B cell (primary cell): ENCODE data around the gene YBEY. TPM values are rescaled to one million over a fixed set of nuclear protein-coding genes. Genes with fewer than 3 reads are reported as not detected.

Experiments
- ATAC-seq: fragments of 200-7000 bp; cut with Tn5 transposase; one replicate; pipeline ENCODE4 v1.10.0; 2021; ENCODE audit warnings: low read depth, mild to moderate bottlenecking, moderate number of reproducible peaks, moderate library complexity
- CTCF ChIA-PET: fragments of 350-600 bp; sonication (Branson Sonifier 250); formaldehyde crosslinking; loops from one replicate; lab custom pipeline; 2021; ENCODE audit warnings: antibody characterized with exemption, inconsistent platforms; lab: Charles Lee
- POLR2A ChIA-PET: fragments of 350-600 bp; sonication (Branson Sonifier 250); formaldehyde crosslinking; loops from one replicate; lab custom pipeline; 2021; ENCODE audit warnings: antibody characterized with exemption; lab: Charles Lee
- DNase-seq: peaks from one replicate; pipeline ENCODE4 v3.0.0; 2013
- H2AFZ ChIP-seq: 2 replicates; pipeline ENCODE4 v1.6.1; 2012; ENCODE audit warnings: mild to moderate bottlenecking, low read depth, low read length; ENCODE audit not compliant: insufficient read depth, poor library complexity, severe bottlenecking
- H3K27ac ChIP-seq, 2 donors: 1 replicate in 1 of 2; 2 replicates in 1 of 2; pipeline ENCODE4 v1.5.1; 2012 to 2013; ENCODE audit warnings: low read length in 2 of 2, mild to moderate bottlenecking in 2 of 2, moderate library complexity in 1 of 2
- H3K27me3 ChIP-seq, 4 experiments: fragments of 200-600 bp in 1 of 4; sonication (generic) in 1 of 4; replicated peaks in 1 of 4; 1 replicate in 2 of 4; 2 replicates in 2 of 4; pipeline versions ENCODE4 v1.6.1 to v1.7.0; 2013 to 2016; ENCODE audit warnings: low read length in 3 of 4, mild to moderate bottlenecking in 2 of 4, mixed read lengths in 1 of 4, moderate library complexity in 1 of 4; ENCODE audit not compliant: insufficient read depth in 4 of 4, control insufficient read depth in 3 of 4; ENCODE audit errors: control extremely low read depth in 1 of 4
- H3K36me3 ChIP-seq, 2 experiments: replicated peaks in 1 of 2; 1 replicate in 1 of 2; 2 replicates in 1 of 2; pipeline versions ENCODE4 v1.6.1 to v1.7.1; 2013; ENCODE audit warnings: low read length in 1 of 2; ENCODE audit not compliant: insufficient read depth in 2 of 2, control insufficient read depth in 1 of 2; ENCODE audit errors: control extremely low read depth in 1 of 2, extremely low read depth in 1 of 2
- H3K4me1 ChIP-seq, 2 donors: fragments of 200-600 bp in 1 of 2; sonication (generic) in 1 of 2; 1 replicate in 1 of 2; 2 replicates in 1 of 2; pipeline versions ENCODE4 v1.5.1 to v1.6.1; 2013 to 2017; ENCODE audit warnings: low read length in 2 of 2; ENCODE audit not compliant: control insufficient read depth in 2 of 2, insufficient read depth in 2 of 2
- H3K4me2 ChIP-seq: replicated peaks from 2 replicates; pipeline ENCODE3; 2012; ENCODE audit warnings: mild to moderate bottlenecking, low read depth, low read length; ENCODE audit not compliant: poor library complexity, severe bottlenecking
- H3K4me3 ChIP-seq, 5 experiments: fragments of 200-600 bp in 1 of 5; sonication (generic) in 1 of 5; 1 replicate in 3 of 5; 2 replicates in 2 of 5; pipeline versions ENCODE4 v1.5.1 to v1.7.0; 2011 to 2016; ENCODE audit warnings: low read length in 4 of 5, mild to moderate bottlenecking in 4 of 5, low read depth in 2 of 5, control low read depth in 1 of 5, moderate library complexity in 1 of 5; ENCODE audit not compliant: insufficient read depth in 1 of 5; ENCODE audit errors: control extremely low read depth in 1 of 5, extremely low read depth in 1 of 5
- H3K79me2 ChIP-seq: fragments of 200-600 bp; sonication (generic); one replicate; pipeline ENCODE4 v1.6.0; 2016; ENCODE audit warnings: low read length; ENCODE audit not compliant: control insufficient read depth, insufficient read depth
- H3K9ac ChIP-seq: fragments of 200-600 bp; sonication (generic); 2 replicates; pipeline ENCODE4 v1.6.1; 2017; ENCODE audit warnings: mild to moderate bottlenecking, low read length, moderate library complexity
- H3K9me3 ChIP-seq, 3 donors: one replicate each; pipeline versions ENCODE4 v1.6.1 to v1.7.1; 2013; ENCODE audit warnings: low read length in 2 of 3; ENCODE audit not compliant: control insufficient read depth in 2 of 3, insufficient read depth in 1 of 3; ENCODE audit errors: control extremely low read depth in 1 of 3
- H4K20me1 ChIP-seq: 2 replicates; pipeline ENCODE4 v1.6.0; 2012; ENCODE audit warnings: mild to moderate bottlenecking, low read length; ENCODE audit not compliant: insufficient read depth, control insufficient read depth, poor library complexity, severe bottlenecking
- H3K27ac Mint-ChIP-seq: one replicate; pipeline ENCODE4 v1.8.0; 2021; ENCODE audit warnings: mixed read lengths
- H3K27me3 Mint-ChIP-seq: one replicate; pipeline ENCODE4 v1.8.0; 2021; ENCODE audit warnings: mixed read lengths
- H3K4me1 Mint-ChIP-seq: one replicate; pipeline ENCODE4 v1.8.0; 2021; ENCODE audit warnings: mixed read lengths
- H3K4me3 Mint-ChIP-seq: one replicate; pipeline ENCODE4 v1.8.0; 2021; ENCODE audit warnings: mixed read lengths
- H3K9me3 Mint-ChIP-seq: one replicate; pipeline ENCODE4 v1.8.0; 2022; ENCODE audit warnings: mixed read lengths; ENCODE audit not compliant: insufficient read depth
- CTCF ChIP-seq: fragments of 200-600 bp; IDR thresholded peaks from one replicate; pipeline ENCODE4 v1.8.0; 2022; ENCODE audit warnings: antibody characterized with exemption, mild to moderate bottlenecking
- EZH2 ChIP-seq: IDR thresholded peaks from 2 replicates; pipeline ENCODE4 v1.6.1; 2012; ENCODE audit warnings: borderline replicate concordance, low read depth, mild to moderate bottlenecking, moderate library complexity, low read length; ENCODE audit not compliant: insufficient read depth, poor library complexity, severe bottlenecking
- WGBS: methylation state at CpG from one replicate; pipeline ENCODE4 v1.1.5; 2013; ENCODE audit warnings: missing lambda C conversion rate; ENCODE audit not compliant: insufficient coverage; 5-methylcytosine and 5-hydroxymethylcytosine counted together
- intact Hi-C: fragments of 100-400 bp; cut with micrococcal nuclease; formaldehyde crosslinking; loops from one replicate; pipeline ENCODE4 v1.10.0; 2022
- polyA plus RNA-seq: library from polyadenylated mRNA; depleted of rRNA; stranded (reverse); fragments of >200 nt; gene quantifications from 2 replicates; pipeline ENCODE4 v1.2.3, GENCODE V29; 2012
- total RNA-seq, 2 donors: library from RNA; stranded (reverse); fragments of 120-200 nt in 1 of 2; gene quantifications; 1 replicate in 1 of 2; 2 replicates in 1 of 2; pipeline versions ENCODE4 v1.2.3 to v1.2.4, GENCODE V29; 2013 to 2022

Gene YBEY
- total and polyA plus RNA-seq, 2 donors (not counting 1 experiment from before 2014, with no cell fraction given): 15.0 to 21.6 TPM

- TF ChIP-seq CTCF (no peak), EZH2 (no peak)
- CTCF ChIA-PET: interaction anchor here (1.9 kb wide), 1 partner anchor 105 kb away, joined by 5 read pairs; no protein-coding TSS in a partner anchor
- WGBS: no CpG with 5 or more reads among the region's 1 CpG
Observed at GRCh38 chr21:46248422-46248782, 37.7 kb upstream of the YBEY start.

DNA sequence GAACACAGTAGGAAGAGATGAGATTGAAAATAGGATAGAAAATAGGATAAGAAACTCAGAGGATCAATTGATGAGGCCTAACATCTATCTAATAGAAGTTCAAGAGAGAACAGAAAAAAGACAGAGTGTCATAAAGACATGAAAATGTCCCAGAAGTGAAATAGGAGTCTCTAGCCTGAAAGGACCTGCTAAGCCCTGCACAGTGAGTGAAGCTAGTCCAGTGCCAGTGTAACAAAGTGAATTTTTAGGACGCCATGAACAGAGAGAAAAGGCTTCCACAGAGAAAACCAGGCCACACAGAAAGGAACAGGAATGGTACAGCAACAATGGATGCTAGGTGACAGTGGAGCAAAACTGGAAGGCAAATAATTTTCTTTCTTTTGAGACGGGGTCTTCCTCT is 37.3 kb upstream of the YBEY start:
- peaks cover 9% of the 10 kb centered on the region for H4K20me1 ChIP-seq
- no peak overlapping the region for H2AFZ ChIP-seq
- no peak overlapping the region for H3K27ac ChIP-seq
- ChIA-PET CTCF (interaction anchor here (0.7 to 1.9 kb wide), 2 partner anchors 18 to 105 kb away, joined by 3 to 5 read pairs; no protein-coding TSS in a partner anchor), POLR2A (no interaction called here)
- peaks cover 7 to 14% of the 10 kb centered on the region in 2 donors for H3K4me1 ChIP-seq
- 100% methylated on average over 1 of the region's 2 CpGs for WGBS
- H3K4me3 Mint-ChIP-seq: no peak overlapping the region
- peaks cover 4 to 85% of the 10 kb centered on the region in 2 experiments for H3K36me3 ChIP-seq
- peaks cover 21% of the 10 kb centered on the region for H3K4me1 Mint-ChIP-seq
- H3K4me2 ChIP-seq: no peak overlapping the region
- DNase-seq (no peak), ATAC-seq (no peak)
- no peaks in the 10 kb centered on the region for H3K9me3 Mint-ChIP-seq
- no peaks in the 10 kb centered on the region for H3K27me3 Mint-ChIP-seq
- H3K9ac ChIP-seq: no peak overlapping the region
- H3K4me3 ChIP-seq: no peak overlapping the region
- H3K9me3 ChIP-seq: no peaks in the 10 kb centered on the region
- H3K27me3 ChIP-seq: no peaks in the 10 kb centered on the region
- H3K79me2 ChIP-seq: peaks cover 25% of the 10 kb centered on the region
- H3K27ac Mint-ChIP-seq: no peak overlapping the region
- intact Hi-C loops: no loop called here
- TF ChIP-seq CTCF: no peak
- no peak for TF ChIP-seq EZH2

More at GRCh38 chr21:46248422-46248782, 37.7 kb upstream of the YBEY start:
- H3K4me1 ChIP-seq: peaks cover 3 to 10% of the 10 kb centered on the region in 2 donors
- no peak overlapping the region for H3K27ac ChIP-seq
- H4K20me1 ChIP-seq: peaks cover 9% of the 10 kb centered on the region
- no peak overlapping the region for H2AFZ ChIP-seq
- no peaks in the 10 kb centered on the region for H3K27me3 ChIP-seq
- no peaks in the 10 kb centered on the region for H3K27me3 Mint-ChIP-seq
- DNase-seq: no peak
- H3K9me3 ChIP-seq: no peaks in the 10 kb centered on the region
- H3K36me3 ChIP-seq: peaks cover 3 to 85% of the 10 kb centered on the region in 2 experiments
- POLR2A ChIA-PET: no interaction called here
- no peak for ATAC-seq
- no peak overlapping the region for H3K27ac Mint-ChIP-seq
- H3K9me3 Mint-ChIP-seq: no peaks in the 10 kb centered on the region
- H3K4me2 ChIP-seq: no peak overlapping the region
- H3K9ac ChIP-seq: no peak overlapping the region
- H3K4me3 Mint-ChIP-seq: no peak overlapping the region
- peaks cover 17% of the 10 kb centered on the region for H3K4me1 Mint-ChIP-seq
- no peak overlapping the region for H3K4me3 ChIP-seq
- intact Hi-C loops: no loop called here
- H3K79me2 ChIP-seq: peaks cover 25% of the 10 kb centered on the region
